Measurements from ENCODE around the gene TSPYL1. TPM values are rescaled to one million over a fixed set of nuclear protein-coding genes. Genes with fewer than 3 reads are reported as not detected.

The TSPYL1 gene
- total and polyA plus RNA-seq, 9 of the 15 experiments (the other 6 are each of a cell fraction or from before 2014, with no cell fraction given) = 23.1 to 56.8 (median 37.9) TPM

DNA sequence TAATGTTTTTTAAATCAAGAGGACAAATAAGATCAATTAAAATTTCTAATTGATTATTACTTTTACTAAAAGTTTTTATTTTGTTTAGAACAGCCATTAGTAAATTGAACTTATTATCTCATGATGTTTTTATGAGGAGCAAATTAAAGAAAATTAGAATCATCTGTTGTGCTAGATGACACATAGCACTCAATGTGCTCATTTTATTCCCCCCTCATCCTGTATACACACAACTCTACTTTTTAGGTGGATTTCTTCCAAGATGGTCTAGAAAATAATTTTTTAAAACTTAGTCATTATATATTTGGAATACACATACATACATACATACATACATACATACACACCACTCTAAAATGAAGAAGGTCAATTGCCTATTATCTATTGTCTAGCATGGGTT, 29.3 kb upstream of the TSPYL1 start:
- no peak overlapping the region for H2AFZ ChIP-seq (ENCODE audit: low read depth, low read length)
- H3K36me3 ChIP-seq (ENCODE audit: control insufficient read depth, insufficient read depth, low read length) = no peaks in the 10 kb centered on the region
- TF ChIP-seq, protein P1, sequence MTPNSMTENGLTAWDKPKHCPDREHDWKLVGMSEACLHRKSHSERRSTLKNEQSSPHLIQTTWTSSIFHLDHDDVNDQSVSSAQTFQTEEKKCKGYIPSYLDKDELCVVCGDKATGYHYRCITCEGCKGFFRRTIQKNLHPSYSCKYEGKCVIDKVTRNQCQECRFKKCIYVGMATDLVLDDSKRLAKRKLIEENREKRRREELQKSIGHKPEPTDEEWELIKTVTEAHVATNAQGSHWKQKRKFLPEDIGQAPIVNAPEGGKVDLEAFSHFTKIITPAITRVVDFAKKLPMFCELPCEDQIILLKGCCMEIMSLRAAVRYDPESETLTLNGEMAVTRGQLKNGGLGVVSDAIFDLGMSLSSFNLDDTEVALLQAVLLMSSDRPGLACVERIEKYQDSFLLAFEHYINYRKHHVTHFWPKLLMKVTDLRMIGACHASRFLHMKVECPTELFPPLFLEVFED (CRISPR knock-in tag; conservative IDR thresholded peaks at IDR 0.05) = no peak
- no peak for TF ChIP-seq TAF7 (tag; IDR thresholded peaks at IDR 0.05)
- no peak for TF ChIP-seq ZNF175 (CRISPR knock-in tag; IDR thresholded peaks at IDR 0.05; ENCODE audit: low read depth)
- TF ChIP-seq, protein P2, sequence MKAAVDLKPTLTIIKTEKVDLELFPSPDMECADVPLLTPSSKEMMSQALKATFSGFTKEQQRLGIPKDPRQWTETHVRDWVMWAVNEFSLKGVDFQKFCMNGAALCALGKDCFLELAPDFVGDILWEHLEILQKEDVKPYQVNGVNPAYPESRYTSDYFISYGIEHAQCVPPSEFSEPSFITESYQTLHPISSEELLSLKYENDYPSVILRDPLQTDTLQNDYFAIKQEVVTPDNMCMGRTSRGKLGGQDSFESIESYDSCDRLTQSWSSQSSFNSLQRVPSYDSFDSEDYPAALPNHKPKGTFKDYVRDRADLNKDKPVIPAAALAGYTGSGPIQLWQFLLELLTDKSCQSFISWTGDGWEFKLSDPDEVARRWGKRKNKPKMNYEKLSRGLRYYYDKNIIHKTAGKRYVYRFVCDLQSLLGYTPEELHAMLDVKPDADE (conservative IDR thresholded peaks at IDR 0.05; ENCODE audit: control insufficient read depth, low read depth, low read length) = no peak
- TF ChIP-seq MAFG (tag; conservative IDR thresholded peaks at IDR 0.05) = no peak
- H3K27ac ChIP-seq (ENCODE audit: extremely low read depth, low read depth, low read length) = no peak overlapping the region
- H3K27me3 ChIP-seq (ENCODE audit: control insufficient read depth in 2 of 2, insufficient read depth in 2 of 2, low read length in 2 of 2) = no peaks in the 10 kb centered on the region
- ChIA-PET CTCF (ENCODE audit: low intra/inter-chr PET ratio) (no interaction called here), POLR2A (no interaction called here)
- DNase-seq (ENCODE audit: extremely low read depth in 1 of 4, low spot score in 3 of 4) = no peak
- intact Hi-C loops (cut with micrococcal nuclease) (no loop called here), in situ Hi-C loops (cut with MboI) (no loop called here)
- H4K20me1 ChIP-seq (replicated peaks; ENCODE audit: control insufficient read depth, insufficient read depth, low read length) = no peaks in the 10 kb centered on the region
- no peak for FAIRE-seq
- BruUV-seq (replicated peaks) = no TSS peak
- H3K79me2 ChIP-seq (ENCODE audit: control insufficient read depth, insufficient read depth, low read length) = no peaks in the 10 kb centered on the region
- no peak overlapping the region for H3K4me2 ChIP-seq (ENCODE audit: insufficient read depth, low read length)
- no peak overlapping the region for H3K4me3 ChIP-seq
- H3K9me1 ChIP-seq (ENCODE audit: control insufficient read depth, insufficient read depth, low read length) = no peaks in the 10 kb centered on the region
- no peaks in the 10 kb centered on the region for H3K9me3 ChIP-seq (replicated peaks; ENCODE audit: control insufficient read depth, insufficient read depth, low read depth, low read length)
- H3K9ac ChIP-seq (ENCODE audit: insufficient read depth in 1 of 2, low read depth in 2 of 2, low read length in 2 of 2) = no peak overlapping the region
- H3K4me1 ChIP-seq (replicated peaks in 1 of 2; ENCODE audit: control insufficient read depth in 2 of 2, insufficient read depth in 2 of 2, low read length in 2 of 2) = no peaks in the 10 kb centered on the region
- no peak for ATAC-seq

All from K562 (cell line).